ENCODE data around the gene ZAR1. TPM values are rescaled to one million over a fixed set of nuclear protein-coding genes. Genes with fewer than 3 reads are reported as not detected.

The ZAR1 gene
- total and polyA plus RNA-seq, 2 experiments from 2014 or later = not detected

- no peak overlapping the region for H3K4me3 ChIP-seq
- WGBS (ENCODE audit: low lambda C conversion rate, missing lambda C conversion rate) = 92% methylated on average over 2 of the region's 2 CpGs
- no peaks in the 10 kb centered on the region for H3K79me2 ChIP-seq
Measured at GRCh38 chr4:48495941-48496340, 5.9 kb downstream of the ZAR1 start.

GRCh38 chr4:48498895-48499294, 8.8 kb downstream of the ZAR1 start:
- peaks cover 4% of the 10 kb centered on the region for H3K4me1 ChIP-seq (ENCODE audit: insufficient read depth)
- WGBS (ENCODE audit: low lambda C conversion rate, missing lambda C conversion rate) = 85% methylated on average over 4 of the region's 4 CpGs

More at GRCh38 chr4:48495941-48496340, 5.9 kb downstream of the ZAR1 start:
- H3K4me1 ChIP-seq (ENCODE audit: insufficient read depth) = no peaks in the 10 kb centered on the region
- DNase-seq (ENCODE audit: low spot score) = no peak
- H3K27ac ChIP-seq = no peak overlapping the region
- H3K36me3 ChIP-seq (replicated peaks; ENCODE audit: insufficient read depth, low read depth) = no peaks in the 10 kb centered on the region
- no peaks in the 10 kb centered on the region for H4K20me1 ChIP-seq (ENCODE audit: insufficient read depth, poor library complexity, severe bottlenecking)
- no peak overlapping the region for H3K4me2 ChIP-seq
- peaks cover 20% of the 10 kb centered on the region for H3K27me3 ChIP-seq
- no peaks in the 10 kb centered on the region for H3K9me2 ChIP-seq (replicated peaks; ENCODE audit: insufficient read depth)
- TF ChIP-seq CTCF (IDR thresholded peaks at IDR 0.05; ENCODE audit: poor library complexity) = no peak
- TF ChIP-seq EZH2 (IDR thresholded peaks at IDR 0.05; ENCODE audit: borderline replicate concordance) = no peak
- TF ChIP-seq EZH2phosphoT487 (IDR thresholded peaks at IDR 0.05; ENCODE audit: low read depth, severe bottlenecking, unreplicated experiment) = no peak
- no peak overlapping the region for H2AFZ ChIP-seq
- no peaks in the 10 kb centered on the region for H3K9me3 ChIP-seq (ENCODE audit: low read depth)

GRCh38 chr4:48499551-48500066, 9.6 kb downstream of the ZAR1 start:
- Histone ChIP-seq H3K4me2 (no peak overlapping the region), H3K79me2 (no peaks in the 10 kb centered on the region), H4K20me1 (ENCODE audit: insufficient read depth, poor library complexity, severe bottlenecking) (no peaks in the 10 kb centered on the region), H3K27ac (no peak overlapping the region), H3K4me1 (ENCODE audit: insufficient read depth) (peaks cover 4% of the 10 kb centered on the region), H3K36me3 (replicated peaks; ENCODE audit: insufficient read depth, low read depth) (no peaks in the 10 kb centered on the region), H3K27me3 (no peaks in the 10 kb centered on the region), H3K9me2 (replicated peaks; ENCODE audit: insufficient read depth) (no peaks in the 10 kb centered on the region), H3K9me3 (ENCODE audit: low read depth) (no peaks in the 10 kb centered on the region), H3K4me3 (no peak overlapping the region), H2AFZ (no peak overlapping the region)
- TF ChIP-seq EZH2phosphoT487 (IDR thresholded peaks at IDR 0.05; ENCODE audit: low read depth, severe bottlenecking, unreplicated experiment) (no peak), EZH2 (IDR thresholded peaks at IDR 0.05; ENCODE audit: borderline replicate concordance) (no peak), CTCF (IDR thresholded peaks at IDR 0.05; ENCODE audit: poor library complexity) (no peak)
- DNase-seq (ENCODE audit: low spot score) = no peak
- 88% methylated on average over 3 of the region's 3 CpGs for WGBS (ENCODE audit: low lambda C conversion rate, missing lambda C conversion rate)

More at GRCh38 chr4:48498895-48499294, 8.8 kb downstream of the ZAR1 start:
- H4K20me1 ChIP-seq (ENCODE audit: insufficient read depth, poor library complexity, severe bottlenecking) = no peaks in the 10 kb centered on the region
- no peak overlapping the region for H3K4me3 ChIP-seq
- DNase-seq (ENCODE audit: low spot score) = no peak
- TF ChIP-seq EZH2phosphoT487 (IDR thresholded peaks at IDR 0.05; ENCODE audit: low read depth, severe bottlenecking, unreplicated experiment) (no peak), CTCF (IDR thresholded peaks at IDR 0.05; ENCODE audit: poor library complexity) (no peak), EZH2 (IDR thresholded peaks at IDR 0.05; ENCODE audit: borderline replicate concordance) (no peak)
- no peaks in the 10 kb centered on the region for H3K36me3 ChIP-seq (replicated peaks; ENCODE audit: insufficient read depth, low read depth)
- H3K27me3 ChIP-seq = no peaks in the 10 kb centered on the region
- H3K79me2 ChIP-seq = no peaks in the 10 kb centered on the region
- no peak overlapping the region for H3K4me2 ChIP-seq
- H3K27ac ChIP-seq = no peak overlapping the region
- no peak overlapping the region for H2AFZ ChIP-seq
- no peaks in the 10 kb centered on the region for H3K9me2 ChIP-seq (replicated peaks; ENCODE audit: insufficient read depth)
- no peaks in the 10 kb centered on the region for H3K9me3 ChIP-seq (ENCODE audit: low read depth)

All from hepatocyte (in vitro differentiated cells).